Heart left ventricle (tissue), 16 donors: Measurements from ENCODE around the gene POLR3H. TPM values are rescaled to one million over a fixed set of nuclear protein-coding genes. Genes with fewer than 3 reads are reported as not detected.

ENCODE experiments used
- ATAC-seq, 4 donors: fragments of 200-7000 bp; cut with Tn5 transposase; one replicate each; pipeline ENCODE4 v1.9.1; 2020 to 2022; ENCODE audit warnings: moderate library complexity in 4 of 4, mild to moderate bottlenecking in 3 of 4, moderate number of reproducible peaks in 1 of 4
- DNase-seq, 5 donors: peaks; one replicate each; pipeline ENCODE4 v3.0.0-alpha.2; 2020
- H3K27ac ChIP-seq, 12 donors: fragments of 200-600 bp; sonication (generic) in 4 of 12; one replicate each; pipeline versions ENCODE4 v1.5.0 to v1.8.0; 2016 to 2022; ENCODE audit warnings: mild to moderate bottlenecking in 2 of 12
- H3K27me3 ChIP-seq, 9 donors: fragments of 200-600 bp; sonication (generic) in 2 of 9; one replicate each; pipeline versions ENCODE4 v1.5.1 to v1.8.0; 2016 to 2022; ENCODE audit warnings: mild to moderate bottlenecking in 3 of 9
- H3K36me3 ChIP-seq, 9 donors: fragments of 200-600 bp; sonication (generic) in 2 of 9; one replicate each; pipeline versions ENCODE4 v1.5.0 to v1.8.0; 2018 to 2022; ENCODE audit warnings: mild to moderate bottlenecking in 2 of 9
- H3K4me1 ChIP-seq, 12 donors: fragments of 200-600 bp; sonication (generic) in 4 of 12; one replicate each; pipeline versions ENCODE4 v1.5.0 to v1.8.0; 2016 to 2022; ENCODE audit warnings: mild to moderate bottlenecking in 3 of 12
- H3K4me3 ChIP-seq, 12 donors: fragments of 200-600 bp; sonication (generic) in 4 of 12; one replicate each; pipeline versions ENCODE4 v1.5.0 to v1.8.0; 2017 to 2022; ENCODE audit warnings: mild to moderate bottlenecking in 9 of 12, moderate library complexity in 4 of 12
- H3K9me3 ChIP-seq, 12 donors: fragments of 200-600 bp; sonication (generic) in 4 of 12; one replicate each; pipeline versions ENCODE4 v1.5.0 to v1.8.0; 2016 to 2022; ENCODE audit warnings: mild to moderate bottlenecking in 1 of 12
- POLR2A ChIP-seq, 2 donors: fragments of 450-650 bp; IDR thresholded peaks; one replicate each; pipeline ENCODE4 v1.6.1; 2017; ENCODE audit warnings: antibody characterized with exemption in 2 of 2, mild to moderate bottlenecking in 2 of 2, moderate library complexity in 2 of 2
- WGBS, 4 donors: extraction: QIAGEN DNeasy Blood & Tissue Kit in 2 of 4; methylation state at CpG; one replicate each; pipeline versions ENCODE4 v1.1.5 to v1.1.7; 2013 to 2018; 5-methylcytosine and 5-hydroxymethylcytosine counted together
- intact Hi-C, 10 donors: fragments of 100-400 bp; cut with DNase I; formaldehyde crosslinking; loops; one replicate each; pipeline versions ENCODE4 v1.11.1 to v1.14.2; 2022
- polyA plus RNA-seq, 2 donors: library from polyadenylated mRNA; stranded (reverse); fragments of 200-250 nt; gene quantifications; one replicate each; pipeline ENCODE4 v1.2.3, GENCODE V29; 2013
- total RNA-seq, 9 donors: library from RNA; depleted of rRNA in 2 of 9; stranded (reverse); fragments of >200 nt in 2 of 9; fragmentation: NEBNext Ultra II Directional in 3 of 9; extraction: Animal tissue kit (Norgen Biotek cat#: 25700) in 3 of 9; gene quantifications; one replicate each; pipeline versions ENCODE4 v1.1.0 to v1.2.4, GENCODE V29; 2016 to 2023
- TF ChIP-seq, protein P1 (sequence below), 12 donors: fragments of 200-600 bp; sonication (generic) in 4 of 12; IDR thresholded peaks; one replicate each; pipeline versions ENCODE4 v1.5.0 to v1.8.0; 2018 to 2022; ENCODE audit warnings: antibody characterized with exemption in 12 of 12, mild to moderate bottlenecking in 5 of 12
- donor health status: ischemic (EF 13 %, LVEDD 7.1; RV severe dilation, severe dysfunction).
- donor health status: healthy with polysubstance abuse.
- donor health status: DM: no; HTN: yes; CAD: no.
- donor health status: DM: no; HTN: no; CAD: no.
- donor health status: ischemic (EF 25% LVEDD 6.9; RV normal size, moderate dysfunction).
- donor health status: ischemic (EF 25% LVEDD 5.7; RV mildly dilated, moderate dysfunction).
- donor health status: healthy.
- donor health status: DM: yes; HTN: yes; CAD: no.
- donor health status: ischemic (EF 35%, LVEDD 5.7; RV mildly dilated, moderate dysfunction).
- donor health status: nonischemic (EF 11% LVEDD 7.7; RV severe dilation, severe dysfunction).
- donor health status: DM: yes; HTN: yes; CAD: no.
- donor health status: PGD.
- donor health status: ischemic (EF 29% LVEDD 5.4; RV normal size, mild dysfunction).
- donor health status: nonischemic (EF 23%, LVEDD 6.1; RV moderate dilation, normal function).

The POLR3H gene
- total and polyA plus RNA-seq, 11 donors: 12.2 to 31.2 (median 19.3) TPM

DNA sequence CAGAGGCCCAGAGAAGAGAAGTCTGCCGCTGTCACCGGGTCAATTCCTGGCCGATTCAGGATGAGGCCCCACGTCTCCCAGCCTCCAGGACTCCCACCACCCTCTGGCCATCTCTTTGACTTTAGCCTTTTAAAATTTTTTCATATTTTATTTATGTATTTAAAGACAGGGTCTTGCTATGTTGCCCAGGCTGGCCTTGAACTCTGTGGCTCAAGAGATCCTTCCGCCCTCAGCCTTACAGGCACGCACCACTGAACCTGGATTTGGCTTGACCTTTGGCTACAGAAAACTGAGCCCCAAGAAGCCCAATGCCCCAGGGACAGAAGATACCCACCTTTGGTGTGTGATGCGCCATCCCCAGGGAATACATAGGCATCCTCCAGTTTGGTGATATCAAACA lies 3.9 kb downstream of the POLR3H start:
- no peaks in the 10 kb centered on the region for H3K27me3 ChIP-seq

DNA sequence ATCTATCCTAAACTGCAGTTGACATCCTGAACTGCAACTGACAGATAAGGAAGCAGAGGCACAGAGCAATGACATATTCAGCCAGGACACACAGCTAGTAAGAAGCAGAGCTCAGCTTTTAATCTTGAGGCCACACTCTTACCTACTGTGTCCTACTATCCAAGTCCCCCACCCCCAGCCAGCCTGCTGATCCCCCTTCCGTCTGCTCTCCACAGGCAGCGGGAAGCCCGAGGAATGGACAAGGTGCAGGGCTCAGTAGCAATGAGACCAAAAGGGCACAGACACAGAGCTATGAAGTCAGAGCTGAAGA lies 4.3 kb downstream of the POLR3H start:
- 61 to 85% (median 82%) methylated on average over 3 of the region's 3 CpGs for WGBS, 4 donors

More for the DNA sequence above, 3.9 kb downstream of the POLR3H start:
- H3K4me3 ChIP-seq: no peak overlapping the region
- peaks cover 0 to 35% (median 22%) of the 10 kb centered on the region in 12 donors for H3K4me1 ChIP-seq
- WGBS, 4 donors: 91 to 96% (median 95%) methylated on average over 7 of the region's 7 CpGs
- intact Hi-C loops: loop anchor here in 7 of 10 donors (5.0 to 10.0 kb wide), 4 partner anchors 42 to 57 kb away; no protein-coding TSS in a partner anchor
- H3K36me3 ChIP-seq: peaks cover 0 to 26% (median 4%) of the 10 kb centered on the region in 9 donors
- peak overlapping the region in 1 of 12 donors; percentile 24 for H3K27ac ChIP-seq
- H3K9me3 ChIP-seq: no peaks in the 10 kb centered on the region
- TF ChIP-seq, protein P1, sequence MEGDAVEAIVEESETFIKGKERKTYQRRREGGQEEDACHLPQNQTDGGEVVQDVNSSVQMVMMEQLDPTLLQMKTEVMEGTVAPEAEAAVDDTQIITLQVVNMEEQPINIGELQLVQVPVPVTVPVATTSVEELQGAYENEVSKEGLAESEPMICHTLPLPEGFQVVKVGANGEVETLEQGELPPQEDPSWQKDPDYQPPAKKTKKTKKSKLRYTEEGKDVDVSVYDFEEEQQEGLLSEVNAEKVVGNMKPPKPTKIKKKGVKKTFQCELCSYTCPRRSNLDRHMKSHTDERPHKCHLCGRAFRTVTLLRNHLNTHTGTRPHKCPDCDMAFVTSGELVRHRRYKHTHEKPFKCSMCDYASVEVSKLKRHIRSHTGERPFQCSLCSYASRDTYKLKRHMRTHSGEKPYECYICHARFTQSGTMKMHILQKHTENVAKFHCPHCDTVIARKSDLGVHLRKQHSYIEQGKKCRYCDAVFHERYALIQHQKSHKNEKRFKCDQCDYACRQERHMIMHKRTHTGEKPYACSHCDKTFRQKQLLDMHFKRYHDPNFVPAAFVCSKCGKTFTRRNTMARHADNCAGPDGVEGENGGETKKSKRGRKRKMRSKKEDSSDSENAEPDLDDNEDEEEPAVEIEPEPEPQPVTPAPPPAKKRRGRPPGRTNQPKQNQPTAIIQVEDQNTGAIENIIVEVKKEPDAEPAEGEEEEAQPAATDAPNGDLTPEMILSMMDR (IDR thresholded peaks at IDR 0.05): no peak
- no peak for TF ChIP-seq POLR2A (IDR thresholded peaks at IDR 0.05)
- ATAC-seq: no peak
- DNase-seq: no peak

DNA sequence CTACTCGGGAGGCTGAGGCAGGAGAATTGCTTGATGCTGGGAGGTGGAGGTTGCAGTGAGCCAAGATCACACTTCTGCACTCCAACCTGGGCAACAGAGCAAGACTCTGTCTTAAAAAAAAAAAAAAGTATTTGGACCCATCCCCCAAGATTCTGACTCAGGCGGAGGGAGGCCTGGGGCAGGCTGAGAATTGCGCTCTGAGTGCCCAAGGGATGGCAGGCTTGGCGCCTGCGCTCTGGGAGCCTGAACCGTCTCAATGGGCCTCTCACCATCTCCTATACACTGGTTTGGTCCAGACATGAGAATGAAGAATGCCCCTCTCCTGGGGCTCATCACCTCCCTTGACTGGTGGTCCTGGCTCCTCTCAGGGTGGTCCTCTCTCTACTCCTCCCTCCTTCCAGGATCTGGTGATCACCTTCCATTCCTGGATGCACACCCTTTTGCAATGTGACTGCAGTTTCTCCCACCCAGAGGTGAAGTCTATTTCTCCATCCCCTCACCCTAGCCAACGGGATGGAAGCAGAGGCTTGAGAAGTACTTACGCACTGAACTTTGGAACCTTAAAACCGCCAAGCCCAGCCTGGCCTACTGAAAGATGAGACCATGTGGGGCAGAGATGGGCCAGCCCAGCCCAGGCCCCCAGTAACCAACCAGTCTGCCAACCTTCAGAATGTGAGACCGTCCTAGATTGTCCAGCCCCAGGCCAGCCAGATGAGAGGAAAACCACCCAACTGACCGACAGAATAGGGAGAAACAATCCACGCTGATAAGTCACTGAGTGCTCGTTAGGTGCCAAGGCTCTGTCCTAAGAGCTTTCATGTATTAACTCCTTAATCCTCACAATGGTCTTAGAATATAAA lies 4.9 kb downstream of the POLR3H start:
- Histone ChIP-seq H3K27ac (peak overlapping the region in 1 of 12 donors; percentile 24), H3K4me1 (peaks cover 0 to 26% (median 15%) of the 10 kb centered on the region in 12 donors), H3K4me3 (no peak overlapping the region), H3K27me3 (no peaks in the 10 kb centered on the region), H3K36me3 (peaks cover 0 to 36% (median 5%) of the 10 kb centered on the region in 9 donors), H3K9me3 (no peaks in the 10 kb centered on the region)
- no peak for DNase-seq
- 65 to 75% (median 73%) methylated on average over 11 to 13 of the region's 13 CpGs for WGBS, 4 donors
- intact Hi-C loops: loop anchor here in 7 of 10 donors (5.0 to 10.0 kb wide), 5 partner anchors 43 to 615 kb away; no protein-coding TSS in a partner anchor
- no peak for TF ChIP-seq POLR2A (IDR thresholded peaks at IDR 0.05)
- TF ChIP-seq, protein P1 (IDR thresholded peaks at IDR 0.05): no peak
- ATAC-seq: no peak

More for the DNA sequence above, 4.3 kb downstream of the POLR3H start:
- Histone ChIP-seq H3K4me3 (no peak overlapping the region), H3K27me3 (no peaks in the 10 kb centered on the region), H3K27ac (peak overlapping the region in 1 of 12 donors; percentile 24), H3K9me3 (no peaks in the 10 kb centered on the region), H3K4me1 (peaks cover 0 to 31% (median 19%) of the 10 kb centered on the region in 12 donors), H3K36me3 (peaks cover 0 to 30% (median 4%) of the 10 kb centered on the region in 9 donors)
- DNase-seq: no peak
- TF ChIP-seq POLR2A (IDR thresholded peaks at IDR 0.05): no peak
- TF ChIP-seq, protein P1 (IDR thresholded peaks at IDR 0.05): no peak
- intact Hi-C loops: loop anchor here in 7 of 10 donors (5.0 to 10.0 kb wide), 4 partner anchors 42 to 57 kb away; no protein-coding TSS in a partner anchor
- no peak for ATAC-seq

DNA sequence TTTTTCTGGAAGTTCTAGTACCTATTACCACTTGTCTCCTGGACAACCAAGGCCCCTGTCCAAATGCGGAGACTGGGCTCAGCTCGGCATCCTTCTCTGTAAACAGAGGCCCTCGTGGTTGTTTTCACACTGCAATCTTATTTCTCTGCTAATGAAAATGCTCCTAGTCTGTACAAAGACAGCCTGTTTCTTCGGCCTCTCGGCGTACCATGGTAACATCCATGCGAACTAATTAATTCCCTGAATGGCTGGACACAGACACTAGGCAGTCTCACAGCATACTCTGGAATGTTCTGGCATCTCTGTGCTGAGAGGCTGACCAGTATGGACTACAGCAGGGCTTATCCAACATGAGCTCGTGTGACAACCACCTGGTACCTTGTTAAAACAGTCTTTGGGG lies 5.7 kb downstream of the POLR3H start:
- intact Hi-C loops: loop anchor here in 1 of 10 donors (10.0 kb wide), 1 partner anchor 614 kb away; no protein-coding TSS in a partner anchor
- Histone ChIP-seq H3K27me3 (no peaks in the 10 kb centered on the region), H3K9me3 (no peaks in the 10 kb centered on the region), H3K27ac (no peak overlapping the region), H3K4me1 (peaks cover 0 to 21% (median 13%) of the 10 kb centered on the region in 12 donors), H3K36me3 (peaks cover 0 to 44% (median 5%) of the 10 kb centered on the region in 9 donors), H3K4me3 (no peak overlapping the region)
- ATAC-seq (no peak), DNase-seq (no peak)
- no peak for TF ChIP-seq POLR2A (IDR thresholded peaks at IDR 0.05)
- TF ChIP-seq, protein P1 (IDR thresholded peaks at IDR 0.05): no peak
- WGBS, 4 donors: 84 to 96% (median 93%) methylated on average over 7 to 8 of the region's 8 CpGs
